A673 (cell line): ENCODE data around the gene LPCAT1. TPM values are rescaled to one million over a fixed set of nuclear protein-coding genes. Genes with fewer than 3 reads are reported as not detected.

Experiments used
- BruUV-seq: library from RNA; stranded (reverse); fragments of 400-500 nt; replicated peaks from 2 replicates; lab custom pipeline; 2021; lab: Mats Ljungman, UMichigan
- CTCF ChIA-PET: fragments of 300-600 bp; sonication (Branson Sonifier 250); formaldehyde crosslinking; loops from one replicate; lab custom pipeline; 2022; ENCODE audit warnings: antibody characterized with exemption; lab: Charles Lee
- POLR2A ChIA-PET: fragments of 300-600 bp; sonication (Branson Sonifier 250); formaldehyde crosslinking; loops from one replicate; lab custom pipeline; 2022; ENCODE audit warnings: antibody characterized with exemption; ENCODE audit not compliant: low non-redundant PET; lab: Charles Lee
- DNase-seq: peaks from one replicate; pipeline ENCODE4 v3.0.0-alpha.2; 2015; ENCODE audit warnings: low spot score
- H3K27ac ChIP-seq: fragments of 200-600 bp; sonication (generic); 2 replicates; pipeline ENCODE4 v1.5.1; 2016; ENCODE audit warnings: mixed run types, low read depth, mild to moderate bottlenecking, mixed read lengths, antibody characterized with exemption, low read length; ENCODE audit not compliant: poor library complexity, severe bottlenecking
- H3K27me3 ChIP-seq: fragments of 200-600 bp; sonication (generic); replicated peaks from 2 replicates; pipeline ENCODE4 v1.6.1; 2017; ENCODE audit warnings: mixed run types, low read depth, mild to moderate bottlenecking, mixed read lengths, antibody characterized with exemption, low read length; ENCODE audit not compliant: insufficient read depth, poor library complexity
- H3K36me3 ChIP-seq: fragments of 200-600 bp; sonication (generic); 2 replicates; pipeline ENCODE4 v1.6.1; 2016; ENCODE audit warnings: mixed run types, mild to moderate bottlenecking, mixed read lengths, antibody characterized with exemption, low read length; ENCODE audit not compliant: insufficient read depth, poor library complexity, severe bottlenecking
- H3K4me1 ChIP-seq: fragments of 200-600 bp; sonication (generic); 2 replicates; pipeline ENCODE4 v1.6.1; 2017; ENCODE audit warnings: mixed run types, mild to moderate bottlenecking, mixed read lengths, antibody characterized with exemption, low read length; ENCODE audit not compliant: insufficient read depth, poor library complexity, severe bottlenecking
- H3K4me3 ChIP-seq: fragments of 200-600 bp; sonication (generic); 2 replicates; pipeline ENCODE4 v1.5.1; 2016; ENCODE audit warnings: low read depth, mixed run types, mild to moderate bottlenecking, mixed read lengths, low read length; ENCODE audit not compliant: poor library complexity, severe bottlenecking
- H3K9me3 ChIP-seq: fragments of 200-600 bp; sonication (generic); 2 replicates; pipeline ENCODE4 v1.6.1; 2016; ENCODE audit warnings: mixed run types, low read depth, mild to moderate bottlenecking, mixed read lengths, antibody characterized with exemption, low read length; ENCODE audit not compliant: poor library complexity, severe bottlenecking
- CTCF ChIP-seq: fragments of 300-800, 200-600 bp; sonication (generic); conservative IDR thresholded peaks from 2 replicates; pipeline ENCODE4 v1.5.1; 2017; ENCODE audit warnings: low read depth, mild to moderate bottlenecking, antibody characterized with exemption, low read length, moderate library complexity, mixed read lengths
- EZH2 ChIP-seq: fragments of 200-600 bp; sonication (generic); IDR thresholded peaks from 2 replicates; pipeline ENCODE4 v1.6.1; 2017; ENCODE audit warnings: borderline replicate concordance, low read depth, mild to moderate bottlenecking, mixed read lengths, antibody characterized with exemption, low read length; ENCODE audit not compliant: poor library complexity, severe bottlenecking
- intact Hi-C: fragments of 100-400 bp; cut with micrococcal nuclease; formaldehyde crosslinking; loops from one replicate; pipeline ENCODE4 v1.10.0; 2022; ENCODE audit not compliant: unreplicated experiment
- total RNA-seq: library from RNA; stranded (reverse); gene quantifications from 2 replicates; pipeline ENCODE4 v1.2.3, GENCODE V29; 2021

Gene LPCAT1
- total RNA-seq, 1 experiment from 2014 or later: 97.3 TPM

GRCh38 chr5:1524799-1525623 is 1.3 kb upstream of the LPCAT1 start:
- H3K4me3 ChIP-seq: no peak overlapping the region
- H3K27ac ChIP-seq: no peak overlapping the region
- intact Hi-C loops: loop anchor here (5.0 kb wide), 1 partner anchor 117 kb away; no protein-coding TSS in a partner anchor

GRCh38 chr5:1524481-1524798 is 680 bp upstream of the LPCAT1 start:
- DNase-seq: no peak
- H3K27me3 ChIP-seq: no peaks in the 10 kb centered on the region
- H3K9me3 ChIP-seq: no peaks in the 10 kb centered on the region
- CTCF ChIA-PET: no interaction called here
- H3K4me1 ChIP-seq: peaks cover 11% of the 10 kb centered on the region
- intact Hi-C loops: loop anchor here (5.0 kb wide), 1 partner anchor 118 kb away; no protein-coding TSS in a partner anchor
- H3K36me3 ChIP-seq: peaks cover 8% of the 10 kb centered on the region
- H3K4me3 ChIP-seq: peak overlapping the region; percentile 92
- peak overlapping the region; percentile 84 for H3K27ac ChIP-seq
- POLR2A ChIA-PET: no interaction called here
- TF ChIP-seq EZH2 (no peak), CTCF (no peak)
- no TSS peak for BruUV-seq

More at GRCh38 chr5:1524799-1525623, 1.3 kb upstream of the LPCAT1 start:
- peaks cover 11% of the 10 kb centered on the region for H3K4me1 ChIP-seq
- DNase-seq: no peak
- peaks cover 3% of the 10 kb centered on the region for H3K36me3 ChIP-seq
- no TSS peak for BruUV-seq
- ChIA-PET CTCF (no interaction called here), POLR2A (no interaction called here)
- H3K27me3 ChIP-seq: no peaks in the 10 kb centered on the region
- no peaks in the 10 kb centered on the region for H3K9me3 ChIP-seq
- TF ChIP-seq CTCF: no peak
- no peak for TF ChIP-seq EZH2

GRCh38 chr5:1523480-1523792 is 324 bp downstream of the LPCAT1 start:
- Histone ChIP-seq H3K4me3 (peak overlapping the region; percentile 92), H3K4me1 (peaks cover 11% of the 10 kb centered on the region), H3K9me3 (no peaks in the 10 kb centered on the region), H3K27ac (peak overlapping the region; percentile 59), H3K27me3 (no peaks in the 10 kb centered on the region), H3K36me3 (peaks cover 18% of the 10 kb centered on the region)
- CTCF ChIA-PET: no interaction called here
- no peak for TF ChIP-seq EZH2
- TF ChIP-seq CTCF: no peak
- DNase-seq: no peak
- POLR2A ChIA-PET: no interaction called here
- BruUV-seq: no TSS peak
- intact Hi-C loops: loop anchor here (5.0 kb wide), 1 partner anchor 119 kb away; no protein-coding TSS in a partner anchor
